ENCODE data around the gene ERVFRD-1. TPM values are rescaled to one million over a fixed set of nuclear protein-coding genes. Genes with fewer than 3 reads are reported as not detected.
"Not testable (repeated sequence)": the region's sequence is repeated elsewhere in the genome, so short reads cannot be mapped to it uniquely, and the experiment has no call there.

ERVFRD-1 gene
- total and polyA plus RNA-seq, 2 donors from 2014 or later: 0.24 to 0.57 TPM

GRCh38 chr6:11121851-11122250, 10.3 kb upstream of the ERVFRD-1 start:
- FAIRE-seq: no peak
- no peaks in the 10 kb centered on the region for H3K27me3 ChIP-seq (ENCODE audit: control insufficient read depth, insufficient read depth, low read length)

DNA sequence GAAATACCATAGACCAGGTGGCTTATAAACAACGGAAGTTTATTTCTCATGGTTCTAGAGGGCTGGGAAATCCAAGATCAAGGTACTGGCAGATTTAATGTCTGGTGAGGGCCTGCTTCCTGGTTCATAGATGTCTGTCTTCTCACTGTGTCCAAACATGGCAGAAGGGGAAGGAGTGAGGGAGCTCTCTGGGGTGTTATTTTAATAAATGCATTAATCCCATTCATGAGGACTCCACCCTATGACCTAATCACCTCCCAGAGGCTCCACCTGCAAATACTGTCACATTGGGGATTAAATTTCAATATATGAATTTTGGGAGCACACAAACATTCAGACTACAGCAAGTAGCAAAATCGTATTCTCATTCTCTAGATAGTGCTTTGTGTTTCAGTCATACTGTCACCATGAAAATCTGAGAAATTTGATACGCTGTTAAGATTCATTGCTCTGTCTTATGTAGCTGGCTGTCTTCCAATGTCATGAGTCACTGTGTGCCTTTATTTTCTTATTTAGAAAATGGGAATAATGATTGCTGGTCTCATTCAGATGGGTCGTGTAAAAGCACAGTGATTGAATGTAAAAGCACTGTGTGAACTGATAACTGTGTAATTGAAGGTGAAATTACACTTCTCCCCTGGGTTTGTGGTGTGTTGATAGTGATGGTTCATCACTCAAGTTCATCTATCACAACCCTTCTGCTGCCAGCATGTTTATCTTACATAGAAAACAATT, 8.9 kb upstream of the ERVFRD-1 start:
- no peak overlapping the region for H3K9ac ChIP-seq (ENCODE audit: low read length in 3 of 3)
- no peak overlapping the region for H3K27ac ChIP-seq (ENCODE audit: low read depth in 2 of 2, low read length in 2 of 2)
- FAIRE-seq (no peak), DNase-seq (no peak)
- TF ChIP-seq, protein P1, sequence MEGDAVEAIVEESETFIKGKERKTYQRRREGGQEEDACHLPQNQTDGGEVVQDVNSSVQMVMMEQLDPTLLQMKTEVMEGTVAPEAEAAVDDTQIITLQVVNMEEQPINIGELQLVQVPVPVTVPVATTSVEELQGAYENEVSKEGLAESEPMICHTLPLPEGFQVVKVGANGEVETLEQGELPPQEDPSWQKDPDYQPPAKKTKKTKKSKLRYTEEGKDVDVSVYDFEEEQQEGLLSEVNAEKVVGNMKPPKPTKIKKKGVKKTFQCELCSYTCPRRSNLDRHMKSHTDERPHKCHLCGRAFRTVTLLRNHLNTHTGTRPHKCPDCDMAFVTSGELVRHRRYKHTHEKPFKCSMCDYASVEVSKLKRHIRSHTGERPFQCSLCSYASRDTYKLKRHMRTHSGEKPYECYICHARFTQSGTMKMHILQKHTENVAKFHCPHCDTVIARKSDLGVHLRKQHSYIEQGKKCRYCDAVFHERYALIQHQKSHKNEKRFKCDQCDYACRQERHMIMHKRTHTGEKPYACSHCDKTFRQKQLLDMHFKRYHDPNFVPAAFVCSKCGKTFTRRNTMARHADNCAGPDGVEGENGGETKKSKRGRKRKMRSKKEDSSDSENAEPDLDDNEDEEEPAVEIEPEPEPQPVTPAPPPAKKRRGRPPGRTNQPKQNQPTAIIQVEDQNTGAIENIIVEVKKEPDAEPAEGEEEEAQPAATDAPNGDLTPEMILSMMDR (IDR thresholded peaks at IDR 0.05; ENCODE audit: borderline replicate concordance, extremely low read depth, insufficient read depth): no peak
- H3K4me1 ChIP-seq (ENCODE audit: control insufficient read depth in 2 of 3, insufficient read depth in 2 of 3, low read depth in 1 of 3, low read length in 3 of 3): no peaks in the 10 kb centered on the region
- intact Hi-C loops (cut with DNase I): no loop called here
- no peaks in the 10 kb centered on the region for H3K27me3 ChIP-seq (ENCODE audit: control insufficient read depth, insufficient read depth, low read length)
- no peak overlapping the region for H3K4me3 ChIP-seq (ENCODE audit: low read length in 3 of 3)
- no peaks in the 10 kb centered on the region for H3K9me3 ChIP-seq (ENCODE audit: control insufficient read depth in 2 of 3, insufficient read depth in 1 of 3, low read length in 3 of 3)
- H3K36me3 ChIP-seq (ENCODE audit: control insufficient read depth in 2 of 3, insufficient read depth in 3 of 3, low read length in 3 of 3): no peaks in the 10 kb centered on the region

More at GRCh38 chr6:11121851-11122250, 10.3 kb upstream of the ERVFRD-1 start:
- TF ChIP-seq, protein P1 (IDR thresholded peaks at IDR 0.05; ENCODE audit: borderline replicate concordance, extremely low read depth, insufficient read depth): no peak
- Histone ChIP-seq H3K9me3 (ENCODE audit: control insufficient read depth in 2 of 3, insufficient read depth in 1 of 3, low read length in 3 of 3) (no peaks in the 10 kb centered on the region), H3K9ac (ENCODE audit: low read length in 3 of 3) (no peak overlapping the region), H3K4me3 (ENCODE audit: low read length in 3 of 3) (no peak overlapping the region), H3K36me3 (ENCODE audit: control insufficient read depth in 2 of 3, insufficient read depth in 3 of 3, low read length in 3 of 3) (no peaks in the 10 kb centered on the region), H3K4me1 (ENCODE audit: control insufficient read depth in 2 of 3, insufficient read depth in 2 of 3, low read depth in 1 of 3, low read length in 3 of 3) (no peaks in the 10 kb centered on the region), H3K27ac (ENCODE audit: low read depth in 2 of 2, low read length in 2 of 2) (no peak overlapping the region)
- DNase-seq: no peak
- intact Hi-C loops (cut with DNase I): no loop called here

GRCh38 chr6:11115808-11116536, 4.4 kb upstream of the ERVFRD-1 start:
- DNase-seq; H3K9ac ChIP-seq (ENCODE audit: low read length in 3 of 3); H3K27ac ChIP-seq (ENCODE audit: low read depth in 2 of 2, low read length in 2 of 2); H3K4me3 ChIP-seq (ENCODE audit: low read length in 3 of 3); FAIRE-seq; H3K36me3 ChIP-seq (ENCODE audit: control insufficient read depth in 2 of 3, insufficient read depth in 3 of 3, low read length in 3 of 3); H3K27me3 ChIP-seq (ENCODE audit: control insufficient read depth, insufficient read depth, low read length); H3K4me1 ChIP-seq (ENCODE audit: control insufficient read depth in 2 of 3, insufficient read depth in 2 of 3, low read depth in 1 of 3, low read length in 3 of 3); H3K9me3 ChIP-seq (ENCODE audit: control insufficient read depth in 2 of 3, insufficient read depth in 1 of 3, low read length in 3 of 3); intact Hi-C loops (cut with DNase I): not testable (repeated sequence)

DNA sequence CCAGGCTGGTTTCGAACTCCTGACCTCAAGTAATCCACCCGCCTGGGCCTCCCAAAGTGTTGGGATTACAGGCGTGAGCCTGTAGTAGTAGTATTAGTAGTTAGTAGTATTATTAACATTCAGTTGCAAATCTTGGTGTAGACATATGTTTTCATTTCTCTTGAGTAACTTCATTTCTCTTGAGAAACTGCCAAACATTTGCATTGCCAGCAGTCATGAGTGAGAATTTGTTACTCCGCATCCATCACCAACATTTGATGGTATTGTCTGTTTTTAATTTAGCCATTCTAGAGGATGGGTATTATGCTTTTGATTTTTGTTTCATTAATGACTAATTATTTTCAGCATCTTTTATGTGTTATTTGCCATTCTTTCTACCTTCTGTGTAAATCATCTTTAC, 1.5 kb upstream of the ERVFRD-1 start:
- no peak overlapping the region for H3K27ac ChIP-seq (ENCODE audit: low read depth in 2 of 2, low read length in 2 of 2)
- H3K27me3 ChIP-seq (ENCODE audit: control insufficient read depth, insufficient read depth, low read length): no peaks in the 10 kb centered on the region
- TF ChIP-seq, protein P1 (IDR thresholded peaks at IDR 0.05; ENCODE audit: borderline replicate concordance, extremely low read depth, insufficient read depth): no peak
- DNase-seq: no peak
- no peaks in the 10 kb centered on the region for H3K9me3 ChIP-seq (ENCODE audit: control insufficient read depth in 2 of 3, insufficient read depth in 1 of 3, low read length in 3 of 3)
- H3K36me3 ChIP-seq (ENCODE audit: control insufficient read depth in 2 of 3, insufficient read depth in 3 of 3, low read length in 3 of 3): no peaks in the 10 kb centered on the region
- no peak overlapping the region for H3K4me3 ChIP-seq (ENCODE audit: low read length in 3 of 3)
- H3K4me1 ChIP-seq (ENCODE audit: control insufficient read depth in 2 of 3, insufficient read depth in 2 of 3, low read depth in 1 of 3, low read length in 3 of 3): peaks cover 0 to 7% (median 0%) of the 10 kb centered on the region in 3 donors
- peak; percentile 11 for FAIRE-seq
- no peak overlapping the region for H3K9ac ChIP-seq (ENCODE audit: low read length in 3 of 3)
- intact Hi-C loops (cut with DNase I): no loop called here

Measured in kidney (tissue), 14 donors.